Measurements from ENCODE around the gene CLCA1.

The CLCA1 gene

GRCh38 chr1:86448670-86449069 lies 20.1 kb upstream of the CLCA1 start:
- Histone ChIP-seq H3K27me3 (ENCODE audit: insufficient read depth, low read length) (no peaks in the 10 kb centered on the region), H3K4me2 (ENCODE audit: low read length) (no peak overlapping the region), H3F3A (ENCODE audit: insufficient read depth, low read length) (no peaks in the 10 kb centered on the region), H3K36me3 (ENCODE audit: insufficient read depth, low read length) (no peaks in the 10 kb centered on the region), H3K9ac (ENCODE audit: low read length) (no peak overlapping the region), H3K4me1 (ENCODE audit: insufficient read depth, low read length, severe bottlenecking) (no peaks in the 10 kb centered on the region), H3K9me2 (ENCODE audit: low read depth, low read length) (no peaks in the 10 kb centered on the region), H3K79me2 (ENCODE audit: insufficient read depth, low read length) (no peaks in the 10 kb centered on the region), H2AFZ (ENCODE audit: low read length) (no peak overlapping the region), H3K4me3 (ENCODE audit: low read depth, low read length, poor library complexity, severe bottlenecking) (no peak overlapping the region), H3K27ac (ENCODE audit: low read depth, low read length, poor library complexity, severe bottlenecking) (no peak overlapping the region), H4K20me1 (ENCODE audit: insufficient read depth, low read length) (no peaks in the 10 kb centered on the region), H3K9me3 (ENCODE audit: low read length) (no peaks in the 10 kb centered on the region)
- TF ChIP-seq EZH2 (IDR thresholded peaks at IDR 0.05; ENCODE audit: borderline replicate concordance, low read length) (no peak), CTCF (IDR thresholded peaks at IDR 0.05; ENCODE audit: low read length) (no peak)

GRCh38 chr1:86449103-86449502 lies 19.6 kb upstream of the CLCA1 start:
- no peaks in the 10 kb centered on the region for H3K4me1 ChIP-seq (ENCODE audit: insufficient read depth, low read length, severe bottlenecking)

GRCh38 chr1:86450847-86451246 lies 17.9 kb upstream of the CLCA1 start:
- no peaks in the 10 kb centered on the region for H3K36me3 ChIP-seq (ENCODE audit: insufficient read depth, low read length)
- no peak overlapping the region for H3K4me2 ChIP-seq (ENCODE audit: low read length)
- no peaks in the 10 kb centered on the region for H3K4me1 ChIP-seq (ENCODE audit: insufficient read depth, low read length, severe bottlenecking)
- no peak overlapping the region for H3K27ac ChIP-seq (ENCODE audit: low read depth, low read length, poor library complexity, severe bottlenecking)
- no peaks in the 10 kb centered on the region for H3F3A ChIP-seq (ENCODE audit: insufficient read depth, low read length)
- H2AFZ ChIP-seq (ENCODE audit: low read length): no peak overlapping the region
- TF ChIP-seq EZH2 (IDR thresholded peaks at IDR 0.05; ENCODE audit: borderline replicate concordance, low read length) (no peak), CTCF (IDR thresholded peaks at IDR 0.05; ENCODE audit: low read length) (no peak)
- no peak overlapping the region for H3K9ac ChIP-seq (ENCODE audit: low read length)
- no peaks in the 10 kb centered on the region for H4K20me1 ChIP-seq (ENCODE audit: insufficient read depth, low read length)
- H3K4me3 ChIP-seq (ENCODE audit: low read depth, low read length, poor library complexity, severe bottlenecking): no peak overlapping the region
- H3K27me3 ChIP-seq (ENCODE audit: insufficient read depth, low read length): no peaks in the 10 kb centered on the region
- H3K9me2 ChIP-seq (ENCODE audit: low read depth, low read length): no peaks in the 10 kb centered on the region
- H3K9me3 ChIP-seq (ENCODE audit: low read length): no peaks in the 10 kb centered on the region
- no peaks in the 10 kb centered on the region for H3K79me2 ChIP-seq (ENCODE audit: insufficient read depth, low read length)

More at GRCh38 chr1:86449103-86449502, 19.6 kb upstream of the CLCA1 start:
- H3K27ac ChIP-seq (ENCODE audit: low read depth, low read length, poor library complexity, severe bottlenecking): no peak overlapping the region
- no peak overlapping the region for H3K9ac ChIP-seq (ENCODE audit: low read length)
- H4K20me1 ChIP-seq (ENCODE audit: insufficient read depth, low read length): no peaks in the 10 kb centered on the region
- no peak for TF ChIP-seq EZH2 (IDR thresholded peaks at IDR 0.05; ENCODE audit: borderline replicate concordance, low read length)
- no peak for TF ChIP-seq CTCF (IDR thresholded peaks at IDR 0.05; ENCODE audit: low read length)
- H3K4me2 ChIP-seq (ENCODE audit: low read length): no peak overlapping the region
- H3K4me3 ChIP-seq (ENCODE audit: low read depth, low read length, poor library complexity, severe bottlenecking): no peak overlapping the region
- no peaks in the 10 kb centered on the region for H3K9me3 ChIP-seq (ENCODE audit: low read length)
- H2AFZ ChIP-seq (ENCODE audit: low read length): no peak overlapping the region
- no peaks in the 10 kb centered on the region for H3F3A ChIP-seq (ENCODE audit: insufficient read depth, low read length)
- H3K27me3 ChIP-seq (ENCODE audit: insufficient read depth, low read length): no peaks in the 10 kb centered on the region
- H3K36me3 ChIP-seq (ENCODE audit: insufficient read depth, low read length): no peaks in the 10 kb centered on the region
- no peaks in the 10 kb centered on the region for H3K79me2 ChIP-seq (ENCODE audit: insufficient read depth, low read length)
- H3K9me2 ChIP-seq (ENCODE audit: low read depth, low read length): no peaks in the 10 kb centered on the region

Measured in OCI-LY1 (cell line).